DND-41 (cell line): Measurements from ENCODE around the gene SPATA3.
A peak's percentile ranks its signal among the peaks of the same experiment; 100 is the strongest.

Experiments
- ATAC-seq: fragments of 200-7000 bp; cut with Tn5 transposase; 3 replicates; pipeline ENCODE4 v1.9.1; 2021; ENCODE audit warnings: low read depth; ENCODE audit not compliant: insufficient read depth
- DNase-seq: peaks from one replicate; pipeline ENCODE4 v3.0.0-alpha.2; 2020
- H2AFZ ChIP-seq: 2 replicates; pipeline ENCODE4 v1.6.0; 2012; ENCODE audit warnings: low read depth, low read length
- H3K27ac ChIP-seq: 2 replicates; pipeline ENCODE4 v1.5.1; 2012; ENCODE audit warnings: low read length, inconsistent platforms
- H3K27me3 ChIP-seq: fragments of 200-600 bp; sonication (generic); 2 replicates; pipeline ENCODE4 v1.6.0; 2012; ENCODE audit warnings: low read length, mild to moderate bottlenecking, inconsistent platforms; ENCODE audit not compliant: insufficient read depth, poor library complexity
- H3K36me3 ChIP-seq: 2 replicates; pipeline ENCODE4 v1.5.1; 2012; ENCODE audit warnings: low read length, inconsistent platforms; ENCODE audit not compliant: insufficient read depth
- H3K4me1 ChIP-seq: 2 replicates; pipeline ENCODE4 v1.5.1; 2012; ENCODE audit warnings: mild to moderate bottlenecking, low read length; ENCODE audit not compliant: insufficient read depth
- H3K4me2 ChIP-seq: 2 replicates; pipeline ENCODE4 v1.6.0; 2012; ENCODE audit warnings: mild to moderate bottlenecking, moderate library complexity, low read length, inconsistent platforms; ENCODE audit not compliant: insufficient read depth
- H3K4me3 ChIP-seq, 2 experiments: fragments of 200-600 bp in 1 of 2; shearing (Covaris generic) in 1 of 2; 2 replicates each; pipeline ENCODE4 v1.5.1; 2012 to 2016; ENCODE audit warnings: inconsistent platforms in 2 of 2, low read length in 2 of 2, mild to moderate bottlenecking in 2 of 2, low read depth in 1 of 2, moderate library complexity in 1 of 2
- H3K79me2 ChIP-seq: 2 replicates; pipeline ENCODE4 v1.6.0; 2012; ENCODE audit warnings: low read length, inconsistent platforms; ENCODE audit not compliant: insufficient read depth
- H3K9ac ChIP-seq: 2 replicates; pipeline ENCODE4 v1.6.0; 2012; ENCODE audit warnings: low read depth, mild to moderate bottlenecking, inconsistent platforms, low read length, moderate library complexity
- H3K9me3 ChIP-seq: 2 replicates; pipeline ENCODE4 v1.5.1; 2012; ENCODE audit warnings: low read length, moderate library complexity, mild to moderate bottlenecking, inconsistent platforms; ENCODE audit not compliant: insufficient read depth, severe bottlenecking
- H4K20me1 ChIP-seq: 2 replicates; pipeline ENCODE4 v1.6.0; 2012; ENCODE audit warnings: low read length; ENCODE audit not compliant: insufficient read depth
- EZH2 ChIP-seq: IDR thresholded peaks from 3 replicates; pipeline ENCODE4 v1.6.1; 2012; ENCODE audit warnings: borderline replicate concordance, low read depth, mild to moderate bottlenecking, moderate library complexity, low read length, inconsistent platforms; ENCODE audit not compliant: severe bottlenecking
- TF ChIP-seq, protein P1 (sequence below): IDR thresholded peaks from 2 replicates; pipeline ENCODE4 v1.5.1; 2012; ENCODE audit warnings: borderline replicate concordance, low read length, moderate library complexity, mild to moderate bottlenecking; ENCODE audit not compliant: poor library complexity, severe bottlenecking; ENCODE audit errors: extremely low read depth

SPATA3 gene

DNA sequence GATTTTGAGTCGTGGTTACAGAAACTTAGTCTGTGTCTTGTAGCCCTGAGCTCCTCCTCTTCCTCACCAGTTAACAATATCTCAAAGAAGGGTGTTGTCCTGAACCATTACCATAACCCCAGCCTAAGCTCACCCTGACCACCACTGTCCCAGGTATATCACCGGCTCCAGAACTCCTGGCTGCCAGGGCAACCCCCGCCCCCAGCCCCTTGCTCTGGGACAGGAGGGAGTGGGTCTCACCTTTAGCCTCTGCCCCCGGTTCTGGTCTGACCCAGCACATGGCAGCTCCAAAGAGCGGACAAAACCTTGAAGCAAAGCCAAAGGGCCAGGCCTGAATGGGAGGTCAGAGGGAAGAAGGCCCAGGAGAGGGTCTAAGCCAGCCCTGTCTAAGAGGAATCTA is 55.2 kb downstream of the SPATA3 start:
- peaks cover 34% of the 10 kb centered on the region for H3K27me3 ChIP-seq
- no peak overlapping the region for H3K9ac ChIP-seq
- no peaks in the 10 kb centered on the region for H3K36me3 ChIP-seq
- no peak overlapping the region for H2AFZ ChIP-seq
- no peaks in the 10 kb centered on the region for H3K79me2 ChIP-seq
- TF ChIP-seq EZH2, result no peak
- TF ChIP-seq, protein P1, sequence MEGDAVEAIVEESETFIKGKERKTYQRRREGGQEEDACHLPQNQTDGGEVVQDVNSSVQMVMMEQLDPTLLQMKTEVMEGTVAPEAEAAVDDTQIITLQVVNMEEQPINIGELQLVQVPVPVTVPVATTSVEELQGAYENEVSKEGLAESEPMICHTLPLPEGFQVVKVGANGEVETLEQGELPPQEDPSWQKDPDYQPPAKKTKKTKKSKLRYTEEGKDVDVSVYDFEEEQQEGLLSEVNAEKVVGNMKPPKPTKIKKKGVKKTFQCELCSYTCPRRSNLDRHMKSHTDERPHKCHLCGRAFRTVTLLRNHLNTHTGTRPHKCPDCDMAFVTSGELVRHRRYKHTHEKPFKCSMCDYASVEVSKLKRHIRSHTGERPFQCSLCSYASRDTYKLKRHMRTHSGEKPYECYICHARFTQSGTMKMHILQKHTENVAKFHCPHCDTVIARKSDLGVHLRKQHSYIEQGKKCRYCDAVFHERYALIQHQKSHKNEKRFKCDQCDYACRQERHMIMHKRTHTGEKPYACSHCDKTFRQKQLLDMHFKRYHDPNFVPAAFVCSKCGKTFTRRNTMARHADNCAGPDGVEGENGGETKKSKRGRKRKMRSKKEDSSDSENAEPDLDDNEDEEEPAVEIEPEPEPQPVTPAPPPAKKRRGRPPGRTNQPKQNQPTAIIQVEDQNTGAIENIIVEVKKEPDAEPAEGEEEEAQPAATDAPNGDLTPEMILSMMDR, result no peak
- H3K27ac ChIP-seq, result no peak overlapping the region
- no peaks in the 10 kb centered on the region for H3K9me3 ChIP-seq
- DNase-seq, result no peak
- no peak overlapping the region for H3K4me2 ChIP-seq
- peaks cover 23% of the 10 kb centered on the region for H3K4me1 ChIP-seq
- H4K20me1 ChIP-seq, result no peaks in the 10 kb centered on the region
- H3K4me3 ChIP-seq, result no peak overlapping the region
- no peak for ATAC-seq

DNA sequence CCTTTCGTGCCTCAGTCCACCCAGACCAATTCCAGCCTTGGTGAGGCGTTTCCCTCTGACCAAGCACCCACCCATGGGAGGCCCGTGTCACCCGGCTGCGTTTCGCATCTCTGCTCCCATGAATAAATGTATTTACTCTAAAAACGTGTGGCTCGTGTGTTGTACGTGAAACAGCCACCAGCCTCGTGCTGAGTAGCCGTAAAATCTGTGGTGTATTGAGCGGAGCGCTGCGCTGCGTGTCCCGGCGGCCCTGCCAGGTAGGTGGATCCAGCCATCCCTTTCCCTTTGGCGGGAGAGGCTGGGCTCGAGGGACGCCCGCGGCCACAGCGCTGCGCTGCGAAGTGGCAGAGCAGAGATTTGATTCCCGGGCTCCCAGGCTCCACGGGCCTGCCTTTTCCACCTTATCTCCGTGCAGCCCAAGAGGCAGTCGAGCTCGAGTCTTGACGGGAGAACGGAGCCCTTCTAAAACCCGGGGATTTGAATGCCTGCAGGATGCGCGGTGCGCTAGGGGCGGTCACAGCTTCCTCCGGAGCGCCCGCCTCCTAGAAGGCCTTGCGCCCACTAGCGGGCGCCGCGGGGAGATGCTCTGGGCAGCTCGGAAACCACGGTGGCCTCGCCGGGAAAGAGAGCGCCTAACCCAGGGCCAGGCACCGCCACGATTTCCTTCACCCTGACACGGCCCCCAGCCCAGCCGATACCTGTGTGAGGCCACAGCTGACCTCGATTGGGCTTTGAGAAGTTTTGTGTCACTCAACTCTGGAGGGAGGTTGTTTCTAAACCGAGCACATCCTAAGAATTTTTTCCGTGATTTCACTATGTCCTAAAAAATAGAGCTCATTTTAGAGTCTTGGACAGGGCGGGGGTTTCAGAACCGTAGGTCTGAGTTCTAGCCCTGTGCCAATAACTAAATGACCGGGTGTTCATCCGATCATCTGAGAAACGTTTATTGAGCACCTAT is 56.9 kb downstream of the SPATA3 start:
- H2AFZ ChIP-seq, result peak overlapping the region; percentile 91
- peak; percentile 89 for ATAC-seq
- peak overlapping the region; percentile 47 to 87 for H3K4me3 ChIP-seq
- H3K79me2 ChIP-seq, result peaks cover 11% of the 10 kb centered on the region
- peak; percentile 88 for DNase-seq
- H3K36me3 ChIP-seq, result no peaks in the 10 kb centered on the region; the same call in 1 of the 2 replicates
- peaks cover 29% of the 10 kb centered on the region for H3K4me1 ChIP-seq
- peak overlapping the region; percentile 75 for H3K9ac ChIP-seq
- peaks cover 18% of the 10 kb centered on the region for H3K27me3 ChIP-seq
- H3K27ac ChIP-seq, result peak overlapping the region; percentile 66
- H4K20me1 ChIP-seq, result peaks cover 10% of the 10 kb centered on the region; the same call in 1 of the 2 replicates
- peak overlapping the region; percentile 100 for H3K4me2 ChIP-seq
- no peaks in the 10 kb centered on the region for H3K9me3 ChIP-seq
- no peak for TF ChIP-seq EZH2
- TF ChIP-seq, protein P1, result peak; percentile 94

DNA sequence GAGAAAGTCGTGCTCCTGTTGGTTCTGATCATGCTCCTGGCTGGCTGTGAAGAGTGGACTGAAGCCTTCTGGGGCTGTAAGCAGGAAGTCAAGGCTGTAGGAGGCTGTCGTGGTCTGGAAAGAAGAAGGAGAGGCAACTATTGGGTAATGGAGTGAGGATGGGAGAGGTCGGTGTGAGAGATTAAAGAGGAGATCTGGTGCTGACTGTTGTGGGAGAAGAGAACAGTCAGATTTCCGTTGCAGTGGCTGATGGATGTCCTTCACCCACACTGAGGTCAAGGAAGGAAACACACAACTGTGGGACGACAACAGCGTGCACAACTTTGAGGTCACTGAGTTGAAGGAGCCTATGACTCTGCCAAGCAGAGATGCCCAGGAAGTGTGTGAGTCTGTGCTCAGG is 57.9 kb downstream of the SPATA3 start:
- H2AFZ ChIP-seq, result peak overlapping the region; percentile 91
- no peak overlapping the region for H3K4me2 ChIP-seq

More for the DNA sequence above, 57.9 kb downstream of the SPATA3 start:
- no peak for ATAC-seq
- peaks cover 21% of the 10 kb centered on the region; the same call in 1 of the 2 replicates for H4K20me1 ChIP-seq
- H3K9me3 ChIP-seq, result no peaks in the 10 kb centered on the region
- H3K4me3 ChIP-seq, result no peak overlapping the region
- no peak overlapping the region for H3K9ac ChIP-seq
- H3K4me1 ChIP-seq, result peaks cover 39% of the 10 kb centered on the region
- H3K79me2 ChIP-seq, result peaks cover 22% of the 10 kb centered on the region
- H3K36me3 ChIP-seq, result no peaks in the 10 kb centered on the region; the same call in 1 of the 2 replicates
- peaks cover 12% of the 10 kb centered on the region for H3K27me3 ChIP-seq
- TF ChIP-seq, protein P1, result no peak
- no peak for TF ChIP-seq EZH2
- no peak for DNase-seq
- H3K27ac ChIP-seq, result no peak overlapping the region
